ENCODE data around the gene ARHGAP29.

DNA sequence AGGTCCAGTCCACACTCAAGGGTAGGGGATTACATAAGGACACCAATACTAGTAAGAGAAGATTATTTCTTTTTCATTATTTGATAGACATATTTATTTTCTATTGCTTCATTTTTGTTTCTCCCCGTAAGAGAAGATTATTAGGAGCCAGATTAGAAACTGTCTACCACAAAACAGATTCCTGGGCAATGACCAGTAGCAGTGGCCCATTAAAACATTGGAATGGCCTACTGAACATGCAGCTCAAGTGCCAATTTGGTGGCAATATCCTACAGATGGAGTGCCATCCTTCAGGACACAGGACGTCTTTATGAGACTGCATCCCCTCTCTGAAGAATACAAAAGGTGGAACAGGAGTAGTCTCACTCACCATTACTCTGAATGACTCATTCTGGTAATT lies 34.0 kb upstream of the ARHGAP29 start:
- no peak for TF ChIP-seq TAF1 (IDR thresholded peaks at IDR 0.05; ENCODE audit: low read depth, low read length)
- TF ChIP-seq SPI1 (IDR thresholded peaks at IDR 0.05; ENCODE audit: low read depth, low read length): no peak
- no peak for TF ChIP-seq POLR2A (IDR thresholded peaks at IDR 0.05; ENCODE audit: low read depth, low read length)
- TF ChIP-seq POLR2AphosphoS5 (IDR thresholded peaks at IDR 0.05; ENCODE audit: low read depth, low read length): no peak
- no peak for TF ChIP-seq POU2F2 (IDR thresholded peaks at IDR 0.05; ENCODE audit: low read depth, low read length)
- TF ChIP-seq PAX5 (IDR thresholded peaks at IDR 0.05; ENCODE audit: insufficient read depth, low read length, severe bottlenecking): no peak
